DOHH2 (cell line): Measurements from ENCODE around the gene CDH4.

Experiments
- H3F3A ChIP-seq: fragments of 200-600 bp; sonication (generic), shearing (Covaris generic); 2 replicates; pipeline ENCODE4 v1.6.0; 2016; ENCODE audit warnings: antibody characterized with exemption, mild to moderate bottlenecking; ENCODE audit not compliant: control insufficient read depth, insufficient read depth
- H3K27ac ChIP-seq: fragments of 200-600 bp; sonication (generic); 2 replicates; pipeline ENCODE4 v1.5.1; 2014; ENCODE audit warnings: low read depth, mild to moderate bottlenecking, low read length, moderate library complexity
- H3K27me3 ChIP-seq: fragments of 200-600 bp; sonication (generic); 2 replicates; pipeline ENCODE4 v1.6.1; 2014; ENCODE audit warnings: mild to moderate bottlenecking, low read length, mixed read lengths; ENCODE audit not compliant: control insufficient read depth
- H3K36me3 ChIP-seq: fragments of 200-600 bp; sonication (generic); 2 replicates; pipeline ENCODE4 v1.6.1; 2014; ENCODE audit warnings: mild to moderate bottlenecking, low read length, moderate library complexity, mixed read lengths; ENCODE audit not compliant: control insufficient read depth
- H3K4me1 ChIP-seq: fragments of 200-600 bp; sonication (generic); 2 replicates; pipeline ENCODE4 v1.6.1; 2014; ENCODE audit warnings: mild to moderate bottlenecking, low read length, mixed read lengths; ENCODE audit not compliant: control insufficient read depth
- H3K4me2 ChIP-seq: fragments of 200-600 bp; sonication (generic); 2 replicates; pipeline ENCODE4 v1.6.0; 2014; ENCODE audit warnings: mild to moderate bottlenecking, low read length, moderate library complexity
- H3K4me3 ChIP-seq: fragments of 200-600 bp; sonication (generic); 2 replicates; pipeline ENCODE4 v1.5.1; 2014; ENCODE audit warnings: mild to moderate bottlenecking, low read length, mixed read lengths
- H3K79me2 ChIP-seq: fragments of 200-600 bp; sonication (generic); 2 replicates; pipeline ENCODE4 v1.6.1; 2014; ENCODE audit warnings: mild to moderate bottlenecking, low read length, mixed read lengths; ENCODE audit not compliant: control insufficient read depth
- H3K9me2 ChIP-seq: fragments of 200-600 bp; sonication (generic); replicated peaks from 2 replicates; pipeline ENCODE4 v1.6.1; 2014; ENCODE audit warnings: mild to moderate bottlenecking, low read length, mixed read lengths; ENCODE audit not compliant: control insufficient read depth
- H3K9me3 ChIP-seq: fragments of 200-600 bp; sonication (generic); 2 replicates; pipeline ENCODE4 v1.6.1; 2014; ENCODE audit warnings: antibody characterized with exemption, low read length, mixed read lengths; ENCODE audit not compliant: control insufficient read depth, insufficient read depth
- H4K20me1 ChIP-seq: fragments of 200-600 bp; sonication (generic); 2 replicates; pipeline ENCODE4 v1.6.0; 2014; ENCODE audit warnings: low read depth, mild to moderate bottlenecking, antibody characterized with exemption, low read length, moderate library complexity; ENCODE audit not compliant: control insufficient read depth, insufficient read depth
- EZH2phosphoT487 ChIP-seq: fragments of 200-600 bp; sonication (generic); IDR thresholded peaks from 2 replicates; pipeline ENCODE4 v1.6.1; 2017; ENCODE audit warnings: borderline replicate concordance, mild to moderate bottlenecking, antibody characterized with exemption, low read length, moderate library complexity, mixed read lengths
- TF ChIP-seq, protein P1 (sequence below): fragments of 200-600 bp; sonication (generic); IDR thresholded peaks from one replicate; pipeline ENCODE4 v1.5.1; 2014; ENCODE audit warnings: antibody characterized with exemption, mild to moderate bottlenecking, low read depth, low read length; ENCODE audit not compliant: poor library complexity, severe bottlenecking

CDH4 gene

DNA sequence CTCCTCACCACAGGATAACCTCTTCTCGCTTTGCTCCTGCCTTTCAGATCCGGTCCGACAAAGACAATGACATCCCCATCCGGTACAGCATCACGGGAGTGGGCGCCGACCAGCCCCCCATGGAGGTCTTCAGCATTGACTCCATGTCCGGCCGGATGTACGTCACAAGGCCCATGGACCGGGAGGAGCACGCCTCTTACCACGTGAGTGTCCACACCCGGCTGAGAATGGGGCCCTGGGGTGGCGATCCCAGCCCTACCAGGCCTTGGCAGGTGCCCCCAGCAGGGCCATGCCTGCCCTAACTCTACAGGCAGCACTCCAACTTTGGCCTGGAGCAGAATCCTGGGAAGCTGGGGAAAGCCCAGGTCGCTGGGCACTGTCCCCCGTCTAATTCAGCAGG is 592.6 kb downstream of the CDH4 start:
- TF ChIP-seq, protein P1, sequence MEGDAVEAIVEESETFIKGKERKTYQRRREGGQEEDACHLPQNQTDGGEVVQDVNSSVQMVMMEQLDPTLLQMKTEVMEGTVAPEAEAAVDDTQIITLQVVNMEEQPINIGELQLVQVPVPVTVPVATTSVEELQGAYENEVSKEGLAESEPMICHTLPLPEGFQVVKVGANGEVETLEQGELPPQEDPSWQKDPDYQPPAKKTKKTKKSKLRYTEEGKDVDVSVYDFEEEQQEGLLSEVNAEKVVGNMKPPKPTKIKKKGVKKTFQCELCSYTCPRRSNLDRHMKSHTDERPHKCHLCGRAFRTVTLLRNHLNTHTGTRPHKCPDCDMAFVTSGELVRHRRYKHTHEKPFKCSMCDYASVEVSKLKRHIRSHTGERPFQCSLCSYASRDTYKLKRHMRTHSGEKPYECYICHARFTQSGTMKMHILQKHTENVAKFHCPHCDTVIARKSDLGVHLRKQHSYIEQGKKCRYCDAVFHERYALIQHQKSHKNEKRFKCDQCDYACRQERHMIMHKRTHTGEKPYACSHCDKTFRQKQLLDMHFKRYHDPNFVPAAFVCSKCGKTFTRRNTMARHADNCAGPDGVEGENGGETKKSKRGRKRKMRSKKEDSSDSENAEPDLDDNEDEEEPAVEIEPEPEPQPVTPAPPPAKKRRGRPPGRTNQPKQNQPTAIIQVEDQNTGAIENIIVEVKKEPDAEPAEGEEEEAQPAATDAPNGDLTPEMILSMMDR: no peak
- no peak for TF ChIP-seq EZH2phosphoT487

DNA sequence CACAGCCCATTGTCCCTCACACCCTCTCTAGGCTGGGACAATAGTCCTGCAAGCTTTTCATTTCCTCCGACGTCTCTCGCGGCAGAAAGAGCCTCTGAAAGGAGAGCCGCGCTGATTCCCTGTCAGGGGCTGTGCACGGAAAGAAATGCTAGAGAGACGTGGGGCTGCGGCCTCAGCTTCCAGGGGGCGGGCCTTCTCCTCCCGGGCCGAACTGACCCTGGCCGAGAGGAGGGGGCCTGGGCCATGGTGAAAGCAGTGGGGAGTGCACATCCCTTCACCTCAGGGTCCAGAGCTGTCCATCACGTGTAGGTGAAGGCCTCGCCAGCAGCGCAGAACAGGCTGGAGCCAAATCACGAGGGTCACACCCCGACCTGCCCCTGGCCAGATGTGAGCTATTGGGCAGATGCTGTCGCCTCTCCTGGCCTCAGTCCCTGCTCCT is 593.2 kb downstream of the CDH4 start:
- H3K4me3 ChIP-seq: no peak overlapping the region
- H3K4me1 ChIP-seq: no peaks in the 10 kb centered on the region
- H3K9me3 ChIP-seq: no peaks in the 10 kb centered on the region
- H3K36me3 ChIP-seq: no peaks in the 10 kb centered on the region
- no peaks in the 10 kb centered on the region for H3K27me3 ChIP-seq
- no peak overlapping the region for H3K27ac ChIP-seq
- no peaks in the 10 kb centered on the region for H3K9me2 ChIP-seq
- TF ChIP-seq EZH2phosphoT487: no peak
- TF ChIP-seq, protein P1: no peak
- no peaks in the 10 kb centered on the region for H3K79me2 ChIP-seq
- no peak overlapping the region for H3K4me2 ChIP-seq
- H3F3A ChIP-seq: no peaks in the 10 kb centered on the region
- H4K20me1 ChIP-seq: no peaks in the 10 kb centered on the region

More for the DNA sequence above, 592.6 kb downstream of the CDH4 start:
- no peaks in the 10 kb centered on the region for H3K36me3 ChIP-seq
- no peaks in the 10 kb centered on the region for H3K4me1 ChIP-seq
- H3K4me3 ChIP-seq: no peak overlapping the region
- no peaks in the 10 kb centered on the region for H3K27me3 ChIP-seq
- H3K27ac ChIP-seq: no peak overlapping the region
- no peaks in the 10 kb centered on the region for H3F3A ChIP-seq
- no peaks in the 10 kb centered on the region for H3K9me2 ChIP-seq
- H4K20me1 ChIP-seq: no peaks in the 10 kb centered on the region
- H3K79me2 ChIP-seq: no peaks in the 10 kb centered on the region
- no peaks in the 10 kb centered on the region for H3K9me3 ChIP-seq
- no peak overlapping the region for H3K4me2 ChIP-seq

DNA sequence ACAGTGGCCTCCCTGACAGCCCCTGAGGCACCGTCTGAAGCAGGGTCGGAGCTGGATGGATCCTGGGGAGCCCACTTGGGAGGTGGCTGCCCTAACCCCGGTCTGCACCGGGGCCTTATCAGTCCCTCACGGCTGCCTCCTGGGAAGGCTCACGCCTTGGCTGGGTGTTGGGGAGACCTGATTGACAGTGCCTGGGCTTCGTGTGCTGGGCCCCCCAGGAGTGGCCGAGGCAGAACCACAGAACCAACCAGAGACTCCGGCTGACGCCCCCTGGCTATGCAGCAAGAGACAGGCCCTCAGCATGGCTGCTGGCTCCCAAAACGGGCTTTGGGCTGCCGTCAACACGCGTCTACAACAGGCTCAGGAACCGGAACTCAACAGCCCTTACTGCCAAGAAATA is 594.0 kb downstream of the CDH4 start:
- H3F3A ChIP-seq: no peaks in the 10 kb centered on the region
- H3K9me2 ChIP-seq: no peaks in the 10 kb centered on the region
- H3K27me3 ChIP-seq: no peaks in the 10 kb centered on the region
- no peak for TF ChIP-seq EZH2phosphoT487
- TF ChIP-seq, protein P1: no peak
- no peaks in the 10 kb centered on the region for H3K4me1 ChIP-seq
- no peaks in the 10 kb centered on the region for H4K20me1 ChIP-seq
- H3K9me3 ChIP-seq: no peaks in the 10 kb centered on the region
- H3K4me3 ChIP-seq: no peak overlapping the region
- no peaks in the 10 kb centered on the region for H3K36me3 ChIP-seq
- no peak overlapping the region for H3K27ac ChIP-seq
- no peaks in the 10 kb centered on the region for H3K79me2 ChIP-seq
- H3K4me2 ChIP-seq: no peak overlapping the region
